Stimulated activated CD4-positive, alpha-beta T cell treated with anti-CD3 and anti-CD28 coated beads, Interleukin-15, amount 100 ng/mL, for 1 hour (primary cell): ENCODE results near the gene NF2.
A peak's percentile ranks its signal among the peaks of the same experiment; 100 is the strongest.

ENCODE experiments used
- DNase-seq, 2 donors: peaks; one replicate each; pipeline ENCODE4 v3.0.0-alpha.2; 2020; ENCODE audit warnings: low read depth in 1 of 2, low spot score in 1 of 2

Gene NF2

GRCh38 chr22:29661336-29661735 lies 57.9 kb downstream of the NF2 start:
- DNase-seq = no peak

GRCh38 chr22:29663180-29663821 lies 59.9 kb downstream of the NF2 start:
- no peak for DNase-seq

- DNase-seq = no peak
Observed at GRCh38 chr22:29665486-29665885, 62.1 kb downstream of the NF2 start.

- DNase-seq = no peak
Observed at GRCh38 chr22:29668673-29669072, 65.2 kb downstream of the NF2 start.

GRCh38 chr22:29670626-29671025 lies 67.2 kb downstream of the NF2 start:
- no peak for DNase-seq

- no peak for DNase-seq
Observed at GRCh38 chr22:29673361-29674066, 70.1 kb downstream of the NF2 start.

GRCh38 chr22:29674121-29674520 lies 70.7 kb downstream of the NF2 start:
- DNase-seq = no peak

GRCh38 chr22:29679316-29679715 lies 75.9 kb downstream of the NF2 start:
- DNase-seq = no peak

- DNase-seq = no peak
Observed at GRCh38 chr22:29683536-29683935, 80.1 kb downstream of the NF2 start.

GRCh38 chr22:29684244-29684643 lies 80.8 kb downstream of the NF2 start:
- no peak for DNase-seq

GRCh38 chr22:29689206-29689879 lies 85.9 kb downstream of the NF2 start:
- DNase-seq = no peak

- peak in 1 of 2 donors; percentile 24 for DNase-seq
Observed at GRCh38 chr22:29689880-29690213, 86.4 kb downstream of the NF2 start.

- no peak for DNase-seq
Observed at GRCh38 chr22:29690476-29690875, 87.0 kb downstream of the NF2 start.

GRCh38 chr22:29691636-29692326 lies 88.3 kb downstream of the NF2 start:
- DNase-seq = no peak

GRCh38 chr22:29692327-29692640 lies 88.9 kb downstream of the NF2 start:
- DNase-seq = no peak

- DNase-seq = no peak
Observed at GRCh38 chr22:29693161-29693560, 89.7 kb downstream of the NF2 start.

- DNase-seq = no peak
Observed at GRCh38 chr22:29693671-29694070, 90.2 kb downstream of the NF2 start.

GRCh38 chr22:29695129-29695926 lies 91.9 kb downstream of the NF2 start:
- no peak for DNase-seq

GRCh38 chr22:29697853-29698598 lies 94.6 kb downstream of the NF2 start:
- no peak for DNase-seq

GRCh38 chr22:29700206-29700899 lies 96.9 kb downstream of the NF2 start:
- DNase-seq = no peak
